HCT116 (cell line): Measurements from ENCODE around the gene EPHA6. TPM values are rescaled to one million over a fixed set of nuclear protein-coding genes. Genes with fewer than 3 reads are reported as not detected.
"Not testable (repeated sequence)": the region's sequence is repeated elsewhere in the genome, so short reads cannot be mapped to it uniquely, and the experiment has no call there.

Experiments used
- ATAC-seq: fragments of 200-7000 bp; cut with Tn5 transposase; 2 replicates; pipeline ENCODE4 v1.9.1; 2020; ENCODE audit warnings: mild to moderate bottlenecking, moderate library complexity
- BruUV-seq: library from RNA; stranded (reverse); fragments of 400-500 nt; replicated peaks from 2 replicates; lab custom pipeline; 2021; lab: Mats Ljungman, UMichigan
- CTCF ChIA-PET: fragments of 300-600 bp; sonication (Branson Sonifier 250); formaldehyde crosslinking; loops from one replicate; lab custom pipeline; 2021; ENCODE audit warnings: antibody characterized with exemption; lab: Charles Lee
- POLR2A ChIA-PET: fragments of 300-600, 350-600 bp; sonication (Branson Sonifier 250); formaldehyde crosslinking; loops from one replicate; lab custom pipeline; 2021; ENCODE audit warnings: antibody characterized with exemption; lab: Charles Lee
- RAD21 ChIA-PET, 2 experiments: fragments of 300-600 bp; sonication (Branson Sonifier 250); formaldehyde crosslinking; loops; one replicate each; lab custom pipeline; 2023; ENCODE audit warnings: low total read pairs in 2 of 2; ENCODE audit not compliant: uncharacterized antibody in 2 of 2, unreplicated experiment in 2 of 2, low non-redundant PET in 1 of 2; lab: Charles Lee
- DNase-seq: peaks from one replicate; pipeline ENCODE4 v3.0.0-alpha.2; 2010; ENCODE audit warnings: low read depth, low spot score
- H2AFZ ChIP-seq: fragments of 200-600 bp; shearing (Covaris generic), sonication (generic); 2 replicates; pipeline ENCODE4 v1.6.1; 2017; ENCODE audit warnings: low read depth, mixed run types, mixed read lengths, antibody characterized with exemption, low read length; ENCODE audit not compliant: poor library complexity, severe bottlenecking
- H3K27ac ChIP-seq: 2 replicates; pipeline ENCODE4 v1.5.1; 2012; ENCODE audit warnings: low read depth, low read length
- H3K27me3 ChIP-seq: fragments of 200-600 bp; sonication (generic); 2 replicates; pipeline ENCODE4 v1.6.1; 2016; ENCODE audit warnings: mixed run types, low read length, mixed read lengths; ENCODE audit not compliant: insufficient read depth
- H3K36me3 ChIP-seq, 2 experiments: fragments of 200-500 bp in 1 of 2; fragments of 200-600 bp in 1 of 2; sonication (Bioruptor generic) in 1 of 2; sonication (generic) in 1 of 2; 2 replicates each; pipeline versions ENCODE4 v1.5.1 to v1.6.1; 2014 to 2016; ENCODE audit warnings: low read length in 2 of 2, inconsistent platforms in 1 of 2, mixed read lengths in 1 of 2, mixed run types in 1 of 2; ENCODE audit not compliant: insufficient read depth in 2 of 2, control insufficient read depth in 1 of 2
- H3K4me1 ChIP-seq, 2 experiments: fragments of 200-600 bp in 1 of 2; sonication (generic) in 1 of 2; 2 replicates each; pipeline versions ENCODE4 v1.5.1 to v1.6.1; 2012 to 2017; ENCODE audit warnings: low read length in 2 of 2, inconsistent platforms in 1 of 2, mild to moderate bottlenecking in 1 of 2, mixed read lengths in 1 of 2, mixed run types in 1 of 2, moderate library complexity in 1 of 2; ENCODE audit not compliant: insufficient read depth in 2 of 2, control insufficient read depth in 1 of 2
- H3K4me2 ChIP-seq: fragments of 200-600 bp; sonication (generic); 2 replicates; pipeline ENCODE4 v1.6.1; 2017; ENCODE audit warnings: mixed run types, low read length, mixed read lengths
- H3K4me3 ChIP-seq, 2 experiments: fragments of 200-600 bp in 1 of 2; sonication (generic) in 1 of 2; replicated peaks in 1 of 2; 2 replicates each; pipeline ENCODE4 v1.5.1; 2011 to 2016; ENCODE audit warnings: low read length in 2 of 2, control low read depth in 1 of 2, low read depth in 1 of 2, mild to moderate bottlenecking in 1 of 2, mixed read lengths in 1 of 2, mixed run types in 1 of 2
- H3K79me2 ChIP-seq: fragments of 200-600 bp; sonication (generic); 2 replicates; pipeline ENCODE4 v1.6.1; 2017; ENCODE audit warnings: mild to moderate bottlenecking, mixed run types, low read length, moderate library complexity, mixed read lengths; ENCODE audit not compliant: insufficient read depth
- H3K9ac ChIP-seq: fragments of 200-600 bp; sonication (generic); 2 replicates; pipeline ENCODE4 v1.6.1; 2016; ENCODE audit warnings: low read length, mixed read lengths
- H3K9me2 ChIP-seq: fragments of 200-600 bp; sonication (generic), shearing (Covaris generic); 2 replicates; pipeline ENCODE4 v1.6.1; 2017; ENCODE audit warnings: mixed run types, mild to moderate bottlenecking, moderate library complexity; ENCODE audit not compliant: insufficient read depth
- H3K9me3 ChIP-seq, 2 experiments: fragments of 200-500 bp in 1 of 2; fragments of 200-600 bp in 1 of 2; sonication (Bioruptor generic) in 1 of 2; sonication (generic) in 1 of 2; 2 replicates each; pipeline ENCODE4 v1.6.1; 2014 to 2017; ENCODE audit warnings: low read length in 2 of 2, mixed read lengths in 2 of 2, inconsistent platforms in 1 of 2, low read depth in 1 of 2, mild to moderate bottlenecking in 1 of 2, mixed run types in 1 of 2, moderate library complexity in 1 of 2; ENCODE audit not compliant: control insufficient read depth in 1 of 2, insufficient read depth in 1 of 2
- H4K20me1 ChIP-seq: fragments of 200-600 bp; sonication (generic), shearing (Covaris generic); 2 replicates; pipeline ENCODE4 v1.6.1; 2017; ENCODE audit warnings: mixed run types, mild to moderate bottlenecking, moderate library complexity; ENCODE audit not compliant: insufficient read depth
- ATF3 ChIP-seq: IDR thresholded peaks from 2 replicates; pipeline ENCODE4 v1.6.1; 2012
- EGR1 ChIP-seq: IDR thresholded peaks from 2 replicates; pipeline ENCODE4 v1.6.1; 2012; ENCODE audit warnings: low read depth
- EZH2phosphoT487 ChIP-seq: fragments of 200-600 bp; IDR thresholded peaks from 2 replicates; pipeline ENCODE4 v1.6.1; 2018; ENCODE audit warnings: antibody characterized with exemption, borderline replicate concordance
- SIN3A ChIP-seq: IDR thresholded peaks from 2 replicates; pipeline ENCODE4 v1.6.1; 2012; ENCODE audit warnings: low read depth
- SP1 ChIP-seq: IDR thresholded peaks from 2 replicates; pipeline ENCODE4 v1.6.1; 2012; ENCODE audit warnings: low read depth
- ZNF274 ChIP-seq: fragments of 200-500 bp; sonication (Bioruptor generic); IDR thresholded peaks from 2 replicates; pipeline ENCODE4 v1.6.1; 2014; ENCODE audit warnings: mild to moderate bottlenecking, low read depth, low read length, inconsistent platforms
- intact Hi-C: fragments of 100-400 bp; cut with micrococcal nuclease; formaldehyde crosslinking; loops from 2 replicates; pipeline ENCODE4 v1.10.0; 2022
- total RNA-seq: library from RNA; stranded (reverse); gene quantifications from one replicate; pipeline ENCODE4 v1.2.1, GENCODE V29; 2021; ENCODE audit not compliant: unreplicated experiment

EPHA6 gene
- total RNA-seq, 1 experiment from 2014 or later: not detected

DNA sequence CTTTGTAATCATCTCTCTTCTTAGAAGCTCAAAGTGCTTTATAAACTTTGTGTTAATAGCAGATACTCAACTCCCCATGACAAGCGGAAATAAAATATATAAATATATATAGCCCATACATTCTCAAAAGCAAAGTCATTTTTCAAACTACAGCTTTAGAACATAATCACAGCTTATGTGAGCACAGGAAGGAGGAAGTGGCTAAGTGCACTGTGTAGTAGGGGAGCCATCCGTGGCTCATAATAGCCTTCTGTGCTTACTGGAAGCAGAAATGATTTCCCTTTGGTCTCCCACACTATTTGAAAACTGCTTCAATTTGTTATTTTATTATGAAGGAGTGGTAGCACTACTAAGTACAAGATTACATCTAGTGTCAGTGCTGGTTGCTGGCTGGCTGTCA is 798.7 kb downstream of the EPHA6 start:
- H3K9ac ChIP-seq: no peak overlapping the region
- ATAC-seq: no peak
- H4K20me1 ChIP-seq: no peaks in the 10 kb centered on the region
- ChIA-PET RAD21 (no interaction called here), POLR2A (no interaction called here), CTCF (no interaction called here)
- H3K9me3 ChIP-seq: no peaks in the 10 kb centered on the region
- H3K36me3 ChIP-seq: no peaks in the 10 kb centered on the region; a peak in 1 of 4 replicates
- intact Hi-C loops: no loop called here
- no peaks in the 10 kb centered on the region for H3K27me3 ChIP-seq
- no peak overlapping the region for H3K4me3 ChIP-seq
- BruUV-seq: no TSS peak
- no peak overlapping the region for H3K4me2 ChIP-seq
- H3K9me2 ChIP-seq: no peaks in the 10 kb centered on the region
- no peaks in the 10 kb centered on the region for H3K4me1 ChIP-seq
- no peak overlapping the region for H3K27ac ChIP-seq
- no peak for DNase-seq
- no peak for TF ChIP-seq EGR1
- no peak for TF ChIP-seq SIN3A
- no peak for TF ChIP-seq SP1
- TF ChIP-seq EZH2phosphoT487: no peak
- no peak for TF ChIP-seq ATF3
- TF ChIP-seq ZNF274: no peak
- H2AFZ ChIP-seq: no peak overlapping the region
- no peaks in the 10 kb centered on the region for H3K79me2 ChIP-seq

DNA sequence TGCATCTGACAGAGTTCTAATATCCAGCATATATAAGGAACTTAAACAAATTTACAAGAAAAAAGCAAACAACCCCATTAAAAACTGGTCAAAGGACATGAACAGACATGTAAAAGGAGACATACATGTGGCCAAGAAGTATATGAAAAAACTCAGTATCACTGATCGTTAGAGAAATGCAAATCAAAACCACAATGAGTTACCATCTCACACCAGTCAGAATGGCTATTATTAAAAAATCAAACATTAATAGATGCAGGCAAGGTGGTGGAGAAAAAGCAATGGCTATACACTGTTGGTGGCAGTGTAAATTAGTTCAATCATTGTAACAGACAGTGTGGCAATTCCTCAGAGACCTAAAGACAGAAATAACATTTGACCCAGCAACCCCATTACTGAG is 806.1 kb downstream of the EPHA6 start:
- H2AFZ ChIP-seq, POLR2A ChIA-PET, BruUV-seq, RAD21 ChIA-PET, intact Hi-C loops, H4K20me1 ChIP-seq, CTCF ChIA-PET, H3K79me2 ChIP-seq, H3K36me3 ChIP-seq, H3K4me3 ChIP-seq, DNase-seq, H3K4me2 ChIP-seq, H3K4me1 ChIP-seq, ATAC-seq, H3K27me3 ChIP-seq, H3K27ac ChIP-seq, H3K9me3 ChIP-seq, H3K9me2 ChIP-seq, H3K9ac ChIP-seq: not testable (repeated sequence)
